ENCODE results near the gene RNF223. TPM values are rescaled to one million over a fixed set of nuclear protein-coding genes. Genes with fewer than 3 reads are reported as not detected.
"Not testable (repeated sequence)": the region's sequence is repeated elsewhere in the genome, so short reads cannot be mapped to it uniquely, and the experiment has no call there.

The RNF223 gene
- total and polyA plus RNA-seq, 4 donors: 0.54 to 2.4 (median 1.4) TPM

DNA sequence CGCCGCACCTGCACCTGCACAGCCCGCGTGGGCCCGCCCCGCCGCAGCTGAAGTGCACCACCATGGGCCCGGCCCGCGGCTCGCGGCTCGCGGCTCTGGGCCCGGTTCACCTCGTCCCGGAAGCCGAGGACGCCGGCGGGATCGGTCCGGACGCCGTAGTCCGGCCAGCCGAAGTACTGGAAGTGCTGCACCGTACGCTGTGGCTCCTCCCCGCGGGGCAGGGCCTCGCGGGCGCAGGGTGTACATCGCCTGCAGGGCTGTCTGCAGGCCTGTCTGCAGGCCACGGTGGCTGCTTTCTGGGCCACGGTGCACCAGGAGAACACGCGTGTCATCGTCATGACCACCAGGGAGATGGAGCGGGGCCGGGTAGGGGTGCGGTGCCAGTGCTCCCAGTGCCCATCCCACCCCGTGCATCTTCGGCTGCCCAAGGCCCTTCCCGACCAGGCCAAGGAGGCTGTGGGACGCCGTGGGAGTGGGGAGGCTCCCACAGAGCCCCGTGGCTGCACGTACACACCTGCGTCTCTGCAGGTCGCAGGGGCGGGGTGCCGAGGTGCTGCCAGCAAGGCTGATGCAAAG lies 6.7 kb downstream of the RNF223 start:
- no peak for DNase-seq
- no peak for ATAC-seq (ENCODE audit: insufficient read depth, low FRiP score)
- Histone ChIP-seq H3K27ac (ENCODE audit: low read depth in 1 of 2, low read length in 1 of 2) (no peak overlapping the region), H3K9ac (ENCODE audit: insufficient read depth in 1 of 2, low read length in 2 of 2) (no peak overlapping the region), H3K27me3 (ENCODE audit: control insufficient read depth in 3 of 3, insufficient read depth in 3 of 3, low read length in 2 of 3) (peaks cover 5 to 23% (median 18%) of the 10 kb centered on the region in 3 donors), H3K4me1 (ENCODE audit: control insufficient read depth in 5 of 5, insufficient read depth in 5 of 5, low read length in 5 of 5) (peaks cover 0 to 11% (median 3%) of the 10 kb centered on the region in 5 donors), H3K4me3 (no peak overlapping the region), H3K9me3 (ENCODE audit: control insufficient read depth in 4 of 4, insufficient read depth in 3 of 4, low read length in 3 of 4) (peaks cover 0 to 2% (median 0%) of the 10 kb centered on the region in 4 donors), H3K36me3 (ENCODE audit: control insufficient read depth in 4 of 4, insufficient read depth in 4 of 4, low read length in 4 of 4) (no peaks in the 10 kb centered on the region)
- 84 to 90% methylated on average over 54 of the region's 54 CpGs for WGBS, 2 donors
- TF ChIP-seq, protein P1, sequence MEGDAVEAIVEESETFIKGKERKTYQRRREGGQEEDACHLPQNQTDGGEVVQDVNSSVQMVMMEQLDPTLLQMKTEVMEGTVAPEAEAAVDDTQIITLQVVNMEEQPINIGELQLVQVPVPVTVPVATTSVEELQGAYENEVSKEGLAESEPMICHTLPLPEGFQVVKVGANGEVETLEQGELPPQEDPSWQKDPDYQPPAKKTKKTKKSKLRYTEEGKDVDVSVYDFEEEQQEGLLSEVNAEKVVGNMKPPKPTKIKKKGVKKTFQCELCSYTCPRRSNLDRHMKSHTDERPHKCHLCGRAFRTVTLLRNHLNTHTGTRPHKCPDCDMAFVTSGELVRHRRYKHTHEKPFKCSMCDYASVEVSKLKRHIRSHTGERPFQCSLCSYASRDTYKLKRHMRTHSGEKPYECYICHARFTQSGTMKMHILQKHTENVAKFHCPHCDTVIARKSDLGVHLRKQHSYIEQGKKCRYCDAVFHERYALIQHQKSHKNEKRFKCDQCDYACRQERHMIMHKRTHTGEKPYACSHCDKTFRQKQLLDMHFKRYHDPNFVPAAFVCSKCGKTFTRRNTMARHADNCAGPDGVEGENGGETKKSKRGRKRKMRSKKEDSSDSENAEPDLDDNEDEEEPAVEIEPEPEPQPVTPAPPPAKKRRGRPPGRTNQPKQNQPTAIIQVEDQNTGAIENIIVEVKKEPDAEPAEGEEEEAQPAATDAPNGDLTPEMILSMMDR (IDR thresholded peaks at IDR 0.05; ENCODE audit: control extremely low read depth, extremely low read depth): no peak

DNA sequence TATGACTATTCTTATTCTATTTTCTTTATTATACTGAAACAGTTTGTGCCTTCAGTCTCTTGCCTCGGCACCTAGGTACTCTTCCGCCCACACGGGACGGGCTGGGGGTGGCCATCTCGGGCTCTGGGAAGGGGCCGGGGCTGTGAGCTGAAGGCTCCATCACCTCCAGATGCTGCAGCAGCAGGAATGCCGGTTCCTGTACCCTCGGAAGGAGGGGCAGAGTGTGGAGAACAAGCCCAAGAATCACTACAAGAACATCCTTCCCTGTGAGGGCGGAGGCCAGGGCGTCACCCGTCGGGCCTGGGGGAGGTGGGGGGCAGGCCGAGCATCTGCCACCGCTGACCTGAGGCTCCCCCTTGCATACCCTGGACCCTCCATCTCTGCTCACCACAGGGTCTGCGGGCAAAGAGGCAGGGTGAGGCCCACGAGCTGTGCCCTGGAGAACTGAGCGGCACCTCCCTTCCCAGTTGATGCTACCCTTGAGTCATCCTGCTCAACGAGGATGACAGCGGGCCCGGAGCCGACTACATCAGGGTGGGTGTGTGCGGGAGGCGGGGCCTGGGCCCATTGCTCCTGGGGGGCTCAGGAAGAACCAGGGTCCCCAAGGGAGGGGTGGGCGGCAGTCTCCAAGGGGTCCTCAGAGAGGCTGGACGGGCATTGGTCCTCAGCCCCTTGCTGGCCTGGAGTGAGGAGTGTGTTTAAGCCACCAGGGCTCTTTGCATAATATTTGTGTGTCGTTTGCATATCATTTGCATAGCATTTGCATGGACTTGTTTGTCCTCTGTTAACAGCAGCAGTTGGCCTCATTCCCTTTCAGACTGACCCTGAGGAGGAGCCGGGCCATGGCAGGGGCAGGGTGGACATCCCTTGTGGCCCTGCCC lies 7.5 kb downstream of the RNF223 start:
- H3K4me3 ChIP-seq: no peak overlapping the region
- TF ChIP-seq, protein P1 (IDR thresholded peaks at IDR 0.05; ENCODE audit: control extremely low read depth, extremely low read depth): no peak
- ATAC-seq (ENCODE audit: insufficient read depth, low FRiP score) (no peak), DNase-seq (no peak)
- peaks cover 0 to 11% (median 3%) of the 10 kb centered on the region in 5 donors for H3K4me1 ChIP-seq (ENCODE audit: control insufficient read depth in 5 of 5, insufficient read depth in 5 of 5, low read length in 5 of 5)
- H3K27me3 ChIP-seq (ENCODE audit: control insufficient read depth in 3 of 3, insufficient read depth in 3 of 3, low read length in 2 of 3): peaks cover 5 to 28% (median 18%) of the 10 kb centered on the region in 3 donors
- 70 to 74% methylated on average over 27 of the region's 27 CpGs for WGBS, 2 donors
- H3K9ac ChIP-seq (ENCODE audit: insufficient read depth in 1 of 2, low read length in 2 of 2): no peak overlapping the region
- H3K9me3 ChIP-seq (ENCODE audit: control insufficient read depth in 4 of 4, insufficient read depth in 3 of 4, low read length in 3 of 4): no peaks in the 10 kb centered on the region
- no peaks in the 10 kb centered on the region for H3K36me3 ChIP-seq (ENCODE audit: control insufficient read depth in 4 of 4, insufficient read depth in 4 of 4, low read length in 4 of 4)
- H3K27ac ChIP-seq (ENCODE audit: low read depth in 1 of 2, low read length in 1 of 2): no peak overlapping the region

DNA sequence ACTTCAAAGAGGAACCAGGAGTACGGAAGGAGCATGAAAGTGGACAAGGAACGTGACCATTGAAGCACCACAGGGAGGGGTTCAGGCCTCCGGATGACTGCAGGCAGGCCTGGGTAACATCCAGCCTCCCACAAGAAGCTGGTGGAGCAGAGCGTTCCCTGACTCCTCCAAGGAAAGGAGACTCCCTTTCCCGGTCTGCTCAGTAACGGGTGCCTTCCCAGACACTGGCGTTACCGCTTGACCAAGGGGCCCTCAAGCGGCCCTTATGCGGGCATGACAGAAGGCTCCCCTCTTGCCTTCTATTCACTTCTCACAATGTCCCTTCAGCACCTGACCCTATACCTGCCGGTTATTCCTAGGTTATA lies 8.2 kb downstream of the RNF223 start:
- H3K9me3 ChIP-seq (ENCODE audit: control insufficient read depth in 4 of 4, insufficient read depth in 3 of 4, low read length in 3 of 4); H3K36me3 ChIP-seq (ENCODE audit: control insufficient read depth in 4 of 4, insufficient read depth in 4 of 4, low read length in 4 of 4); H3K27ac ChIP-seq (ENCODE audit: low read depth in 1 of 2, low read length in 1 of 2); H3K9ac ChIP-seq (ENCODE audit: insufficient read depth in 1 of 2, low read length in 2 of 2); DNase-seq; ATAC-seq (ENCODE audit: insufficient read depth, low FRiP score); H3K4me3 ChIP-seq: not testable (repeated sequence)
- H3K4me1 ChIP-seq (ENCODE audit: control insufficient read depth in 5 of 5, insufficient read depth in 5 of 5, low read length in 5 of 5): peaks cover 0 to 11% (median 3%) of the 10 kb centered on the region in 5 donors
- peaks cover 5 to 35% (median 18%) of the 10 kb centered on the region in 3 donors for H3K27me3 ChIP-seq (ENCODE audit: control insufficient read depth in 3 of 3, insufficient read depth in 3 of 3, low read length in 2 of 3)
- 66 to 70% methylated on average over 11 of the region's 11 CpGs for WGBS, 2 donors

DNA sequence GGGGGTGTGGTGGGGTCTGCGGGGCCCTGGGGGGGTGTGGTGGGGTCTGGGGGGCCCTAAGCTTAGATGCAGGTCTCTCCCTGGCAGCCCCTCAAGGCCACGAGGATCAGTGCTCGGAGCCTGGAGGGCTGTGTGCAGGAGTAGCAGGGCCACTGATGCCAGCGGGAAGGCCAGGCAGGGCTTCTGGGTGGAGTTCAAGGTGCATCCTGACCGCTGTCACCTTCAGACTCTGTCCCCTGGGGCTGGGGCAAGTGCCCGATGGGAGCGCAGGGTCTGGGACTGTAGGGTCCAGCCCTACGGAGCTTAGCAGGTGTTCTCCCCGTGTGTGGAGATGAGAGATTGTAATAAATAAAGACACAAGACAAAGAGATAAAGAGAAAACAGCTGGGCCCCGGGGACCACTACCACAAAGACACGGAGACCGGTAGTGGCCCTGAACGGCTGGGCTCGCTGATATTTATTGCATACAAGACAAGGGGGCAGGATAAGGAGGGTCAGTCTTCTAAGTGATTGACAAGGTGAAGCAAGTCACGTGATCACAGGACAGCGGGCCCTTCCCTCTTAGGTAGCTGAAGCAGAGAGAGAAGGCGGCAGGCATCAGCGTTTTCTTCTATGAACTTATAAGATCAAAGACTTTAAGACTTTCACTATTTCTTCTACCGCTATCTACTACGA lies 8.7 kb downstream of the RNF223 start:
- H3K27ac ChIP-seq (ENCODE audit: low read depth in 1 of 2, low read length in 1 of 2): no peak overlapping the region
- no peaks in the 10 kb centered on the region for H3K36me3 ChIP-seq (ENCODE audit: control insufficient read depth in 4 of 4, insufficient read depth in 4 of 4, low read length in 4 of 4)
- ATAC-seq (ENCODE audit: insufficient read depth, low FRiP score) (no peak), DNase-seq (no peak)
- peaks cover 0 to 11% (median 3%) of the 10 kb centered on the region in 5 donors for H3K4me1 ChIP-seq (ENCODE audit: control insufficient read depth in 5 of 5, insufficient read depth in 5 of 5, low read length in 5 of 5)
- no peaks in the 10 kb centered on the region for H3K9me3 ChIP-seq (ENCODE audit: control insufficient read depth in 4 of 4, insufficient read depth in 3 of 4, low read length in 3 of 4)
- H3K9ac ChIP-seq (ENCODE audit: insufficient read depth in 1 of 2, low read length in 2 of 2): no peak overlapping the region
- peaks cover 5 to 40% (median 22%) of the 10 kb centered on the region in 3 donors for H3K27me3 ChIP-seq (ENCODE audit: control insufficient read depth in 3 of 3, insufficient read depth in 3 of 3, low read length in 2 of 3)
- TF ChIP-seq, protein P1 (IDR thresholded peaks at IDR 0.05; ENCODE audit: control extremely low read depth, extremely low read depth): no peak
- WGBS, 2 donors: 57 to 70% methylated on average over 20 of the region's 20 CpGs
- H3K4me3 ChIP-seq: no peak overlapping the region
